Endothelial cell (in vitro differentiated cells): ENCODE measurements around the gene SPDL1. TPM values are rescaled to one million over a fixed set of nuclear protein-coding genes. Genes with fewer than 3 reads are reported as not detected.

Experiments
- DNase-seq: peaks from one replicate; pipeline ENCODE4 v3.0.0; 2021; ENCODE audit warnings: low spot score
- H3K27ac Mint-ChIP-seq: one replicate; pipeline ENCODE4 v1.8.0; 2021; ENCODE audit warnings: mixed read lengths, inconsistent platforms; ENCODE audit not compliant: unreplicated experiment
- H3K27me3 Mint-ChIP-seq: one replicate; pipeline ENCODE4 v1.8.0; 2021; ENCODE audit warnings: mild to moderate bottlenecking, moderate library complexity, mixed read lengths, inconsistent platforms; ENCODE audit not compliant: unreplicated experiment
- H3K36me3 Mint-ChIP-seq: one replicate; pipeline ENCODE4 v1.8.0; 2021; ENCODE audit warnings: mild to moderate bottlenecking, low read depth, mixed read lengths, inconsistent platforms; ENCODE audit not compliant: unreplicated experiment
- H3K4me1 Mint-ChIP-seq: one replicate; pipeline ENCODE4 v1.8.0; 2021; ENCODE audit warnings: mild to moderate bottlenecking, mixed read lengths, inconsistent platforms; ENCODE audit not compliant: unreplicated experiment
- H3K4me3 Mint-ChIP-seq: one replicate; pipeline ENCODE4 v1.8.0; 2021; ENCODE audit warnings: mild to moderate bottlenecking, mixed read lengths, inconsistent platforms; ENCODE audit not compliant: unreplicated experiment
- H3K9me3 Mint-ChIP-seq: one replicate; pipeline ENCODE4 v1.8.0; 2021; ENCODE audit warnings: mixed read lengths, inconsistent platforms; ENCODE audit not compliant: unreplicated experiment
- total RNA-seq: library from RNA; stranded (reverse); fragmentation: NEBNext Ultra II Directional; extraction: Animal tissue kit (Norgen Biotek cat#: 25700); gene quantifications from one replicate; pipeline ENCODE4 v1.2.1, GENCODE V29; 2021; ENCODE audit not compliant: unreplicated experiment
- TF ChIP-seq, protein P1 (sequence below): fragments of 200-600 bp; sonication (generic); IDR thresholded peaks from one replicate; pipeline ENCODE4 v1.5.0; 2021; ENCODE audit warnings: antibody characterized with exemption; ENCODE audit not compliant: unreplicated experiment

SPDL1 gene
- total RNA-seq, 1 donor from 2014 or later, result 38.6 TPM

DNA sequence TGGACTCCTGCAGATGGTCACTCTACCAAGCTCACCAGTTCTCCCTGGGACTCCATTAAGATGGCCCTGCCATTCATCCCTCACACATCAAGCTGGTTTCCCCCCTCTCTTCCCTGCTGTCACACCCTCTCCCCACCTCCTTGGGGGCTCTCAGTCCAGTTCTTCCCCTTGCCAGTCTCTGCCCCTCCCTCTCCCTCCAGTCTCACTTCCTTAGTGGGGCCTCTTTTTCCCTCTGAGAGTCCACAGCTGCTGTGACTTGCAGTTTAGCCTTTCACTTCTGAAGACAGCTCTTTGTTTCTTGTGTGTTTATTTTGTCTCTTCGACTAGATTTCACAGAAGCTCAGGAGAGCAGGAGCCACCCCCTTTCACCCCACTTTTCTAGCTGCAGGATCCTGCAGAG, 64.0 kb downstream of the SPDL1 start:
- Mint-ChIP-seq H3K36me3 (no peaks in the 10 kb centered on the region), H3K27ac (peak overlapping the region; percentile 17), H3K9me3 (no peaks in the 10 kb centered on the region), H3K4me1 (peaks cover 28% of the 10 kb centered on the region), H3K27me3 (peaks cover 6% of the 10 kb centered on the region), H3K4me3 (no peak overlapping the region)
- DNase-seq, result no peak
- TF ChIP-seq, protein P1, sequence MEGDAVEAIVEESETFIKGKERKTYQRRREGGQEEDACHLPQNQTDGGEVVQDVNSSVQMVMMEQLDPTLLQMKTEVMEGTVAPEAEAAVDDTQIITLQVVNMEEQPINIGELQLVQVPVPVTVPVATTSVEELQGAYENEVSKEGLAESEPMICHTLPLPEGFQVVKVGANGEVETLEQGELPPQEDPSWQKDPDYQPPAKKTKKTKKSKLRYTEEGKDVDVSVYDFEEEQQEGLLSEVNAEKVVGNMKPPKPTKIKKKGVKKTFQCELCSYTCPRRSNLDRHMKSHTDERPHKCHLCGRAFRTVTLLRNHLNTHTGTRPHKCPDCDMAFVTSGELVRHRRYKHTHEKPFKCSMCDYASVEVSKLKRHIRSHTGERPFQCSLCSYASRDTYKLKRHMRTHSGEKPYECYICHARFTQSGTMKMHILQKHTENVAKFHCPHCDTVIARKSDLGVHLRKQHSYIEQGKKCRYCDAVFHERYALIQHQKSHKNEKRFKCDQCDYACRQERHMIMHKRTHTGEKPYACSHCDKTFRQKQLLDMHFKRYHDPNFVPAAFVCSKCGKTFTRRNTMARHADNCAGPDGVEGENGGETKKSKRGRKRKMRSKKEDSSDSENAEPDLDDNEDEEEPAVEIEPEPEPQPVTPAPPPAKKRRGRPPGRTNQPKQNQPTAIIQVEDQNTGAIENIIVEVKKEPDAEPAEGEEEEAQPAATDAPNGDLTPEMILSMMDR, result no peak

DNA sequence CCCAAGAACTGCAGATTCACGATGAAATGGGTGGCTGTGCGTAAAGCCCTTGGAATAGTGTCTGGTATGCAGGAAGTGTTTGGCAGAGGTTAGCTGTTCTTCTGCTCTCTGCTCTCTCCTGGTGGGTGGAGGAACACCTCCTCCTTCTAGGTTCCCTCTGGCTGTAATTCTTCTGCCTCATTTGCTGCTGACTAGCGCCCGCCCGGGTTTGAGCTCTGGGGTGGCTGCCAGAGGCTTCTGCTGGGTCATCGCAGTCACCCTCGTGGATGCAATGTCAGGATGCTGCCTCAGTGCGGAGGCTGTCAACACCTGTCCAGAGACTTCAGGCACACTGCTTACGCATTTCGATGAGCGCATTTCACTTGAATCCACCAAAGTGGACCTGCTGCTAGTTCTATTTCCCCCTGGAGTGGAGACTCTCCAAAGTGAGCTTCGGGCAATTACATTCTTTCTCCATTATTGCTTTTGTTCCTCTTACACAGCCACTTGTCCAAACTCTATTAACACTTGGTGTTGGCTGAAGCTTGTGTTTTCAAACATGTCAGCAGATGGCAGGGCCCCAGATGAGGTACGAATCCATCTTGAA, 65.2 kb downstream of the SPDL1 start:
- Mint-ChIP-seq H3K27ac (no peak overlapping the region), H3K36me3 (no peaks in the 10 kb centered on the region), H3K4me3 (no peak overlapping the region), H3K27me3 (peaks cover 6% of the 10 kb centered on the region), H3K9me3 (no peaks in the 10 kb centered on the region), H3K4me1 (peaks cover 28% of the 10 kb centered on the region)
- TF ChIP-seq, protein P1, result no peak
- no peak for DNase-seq

DNA sequence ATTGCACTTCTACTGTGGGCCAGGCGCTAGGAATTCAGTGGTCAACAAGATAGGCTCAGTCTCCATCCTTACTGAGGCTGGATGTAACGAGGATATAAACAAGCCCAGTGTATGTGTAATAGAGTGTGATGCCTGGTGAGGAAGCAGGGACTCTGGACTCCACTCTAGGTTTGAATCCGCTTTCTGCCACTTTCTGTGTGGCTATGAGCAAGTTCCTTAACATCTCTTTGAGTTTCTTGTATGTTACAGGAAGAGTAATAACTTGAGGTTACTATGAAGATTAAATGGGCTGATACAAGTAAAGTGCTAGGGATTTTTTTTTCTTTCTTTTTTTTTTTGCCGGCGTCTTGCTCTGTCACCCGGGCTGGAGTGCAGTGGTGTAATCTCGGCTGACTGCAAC, 65.9 kb downstream of the SPDL1 start:
- no peaks in the 10 kb centered on the region for H3K36me3 Mint-ChIP-seq
- peaks cover 28% of the 10 kb centered on the region for H3K4me1 Mint-ChIP-seq
- peaks cover 6% of the 10 kb centered on the region for H3K27me3 Mint-ChIP-seq
- TF ChIP-seq, protein P1, result no peak
- no peak overlapping the region for H3K27ac Mint-ChIP-seq
- H3K4me3 Mint-ChIP-seq, result no peak overlapping the region
- no peaks in the 10 kb centered on the region for H3K9me3 Mint-ChIP-seq
- DNase-seq, result no peak

DNA sequence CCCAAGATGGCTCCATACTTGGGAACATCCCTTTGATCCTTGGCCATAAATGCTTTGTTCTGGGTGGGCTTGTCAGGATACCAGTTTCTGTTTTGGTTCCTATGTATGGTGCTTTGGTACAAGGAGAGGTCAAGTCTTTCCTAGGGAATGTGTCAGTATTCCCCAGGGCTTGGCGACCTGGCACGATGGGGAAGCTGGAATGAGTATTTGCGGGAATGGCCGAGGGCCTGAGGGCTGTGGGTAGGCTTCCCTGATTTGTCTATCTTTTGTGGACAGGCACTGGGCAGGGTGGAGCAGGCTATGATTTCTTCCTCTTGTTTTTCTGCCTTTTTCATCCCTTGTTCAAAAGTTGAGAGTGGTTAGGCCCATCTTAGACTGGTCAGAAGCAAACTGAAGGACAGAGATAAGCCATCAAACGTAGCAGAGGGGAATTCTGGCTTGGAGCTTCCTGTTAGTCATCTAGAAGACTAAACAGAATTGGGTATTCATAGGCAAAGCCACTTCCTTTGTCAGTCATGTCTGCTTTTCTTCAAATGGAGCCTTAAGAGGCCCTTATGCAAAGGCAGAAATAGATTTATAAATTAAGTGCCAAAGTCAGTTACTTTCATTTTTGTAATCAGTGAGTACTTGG, 67.2 kb downstream of the SPDL1 start:
- Mint-ChIP-seq H3K27ac (no peak overlapping the region), H3K27me3 (peaks cover 5% of the 10 kb centered on the region), H3K36me3 (no peaks in the 10 kb centered on the region), H3K4me3 (no peak overlapping the region), H3K4me1 (peaks cover 28% of the 10 kb centered on the region), H3K9me3 (no peaks in the 10 kb centered on the region)
- TF ChIP-seq, protein P1, result no peak
- no peak for DNase-seq

DNA sequence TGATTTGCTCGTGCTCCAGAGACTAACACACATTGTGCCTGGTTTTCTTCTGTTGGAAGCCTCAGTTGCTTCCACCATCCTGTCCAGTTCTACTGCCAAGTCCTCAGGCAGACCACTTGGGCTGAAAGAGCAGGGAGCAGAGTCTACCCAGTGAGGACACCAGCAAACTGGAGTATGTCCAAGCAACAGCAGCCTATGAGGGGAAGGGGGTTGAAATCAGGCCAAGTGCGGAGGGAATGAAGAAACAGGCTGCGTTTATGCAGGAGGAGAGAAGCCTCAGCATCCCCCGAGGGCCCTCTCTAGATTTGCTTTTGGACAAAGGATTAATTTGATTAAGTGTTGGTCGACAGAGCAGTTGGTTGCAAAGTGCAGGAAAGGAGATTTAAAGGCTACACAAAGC, 68.0 kb downstream of the SPDL1 start:
- H3K4me1 Mint-ChIP-seq, result peaks cover 28% of the 10 kb centered on the region
- TF ChIP-seq, protein P1, result no peak
- H3K36me3 Mint-ChIP-seq, result no peaks in the 10 kb centered on the region
- no peak overlapping the region for H3K4me3 Mint-ChIP-seq
- no peak overlapping the region for H3K27ac Mint-ChIP-seq
- no peaks in the 10 kb centered on the region for H3K9me3 Mint-ChIP-seq
- H3K27me3 Mint-ChIP-seq, result peaks cover 8% of the 10 kb centered on the region
- no peak for DNase-seq
